ENCODE results near the gene SPATA2. TPM values are rescaled to one million over a fixed set of nuclear protein-coding genes. Genes with fewer than 3 reads are reported as not detected.

SPATA2 gene
- total RNA-seq, 1 donor from 2014 or later: 4.9 TPM

DNA sequence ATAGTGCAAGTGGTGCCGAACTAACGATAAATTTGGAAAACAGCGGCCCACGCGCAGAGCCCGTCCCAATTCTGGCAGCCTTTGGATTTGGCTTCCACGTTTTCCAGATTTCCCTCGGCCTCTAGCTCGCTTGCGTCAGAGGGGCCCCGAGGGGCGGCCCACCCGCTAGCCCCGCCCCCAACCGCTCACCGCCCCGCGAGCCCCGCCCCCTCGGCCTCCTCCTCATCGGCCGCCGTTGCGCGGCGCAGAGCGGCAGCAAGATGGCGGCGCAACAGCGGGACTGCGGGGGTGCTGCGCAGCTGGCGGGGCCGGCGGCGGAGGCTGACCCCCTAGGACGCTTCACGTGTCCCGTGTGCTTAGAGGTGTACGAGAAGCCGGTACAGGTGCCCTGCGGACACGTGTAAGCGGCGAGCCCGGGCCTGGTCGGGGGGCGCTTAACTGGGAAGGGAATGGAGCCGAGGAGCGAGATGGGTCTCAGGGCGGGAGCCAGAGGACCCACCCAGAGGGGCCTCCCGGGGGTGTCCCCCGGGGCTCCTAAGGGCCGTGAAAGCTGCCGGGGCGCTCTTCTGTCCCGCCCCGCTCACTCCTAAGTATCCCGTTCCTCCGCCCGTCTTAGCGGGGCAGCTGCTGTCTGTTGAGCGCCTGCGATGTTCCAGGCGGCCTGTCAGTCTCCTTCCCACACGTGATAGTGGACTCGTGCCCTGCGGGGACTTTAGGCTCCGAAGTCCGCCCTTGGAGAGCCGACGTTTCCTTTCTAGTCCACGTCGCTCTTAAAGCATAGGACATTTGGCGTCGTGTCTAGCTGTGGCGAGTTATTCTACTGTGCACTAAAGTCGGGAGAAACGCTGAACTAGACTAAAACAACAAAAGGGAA lies 21.1 kb upstream of the SPATA2 start, which contains the start of gene RNF114:
RNF114 (plus strand) TSS at position 245 of the 874 bp plus-strand sequence; CDS start at position 261, 16 bp downstream.
- peak; percentile 96 for DNase-seq (ENCODE audit: low spot score)
- intact Hi-C loops (cut with DNase I): no loop called here

- intact Hi-C loops (cut with DNase I): no loop called here
- no peak for DNase-seq (ENCODE audit: low spot score)
Measured at GRCh38 chr20:49935746-49936152, 20.4 kb upstream of the SPATA2 start.

DNA sequence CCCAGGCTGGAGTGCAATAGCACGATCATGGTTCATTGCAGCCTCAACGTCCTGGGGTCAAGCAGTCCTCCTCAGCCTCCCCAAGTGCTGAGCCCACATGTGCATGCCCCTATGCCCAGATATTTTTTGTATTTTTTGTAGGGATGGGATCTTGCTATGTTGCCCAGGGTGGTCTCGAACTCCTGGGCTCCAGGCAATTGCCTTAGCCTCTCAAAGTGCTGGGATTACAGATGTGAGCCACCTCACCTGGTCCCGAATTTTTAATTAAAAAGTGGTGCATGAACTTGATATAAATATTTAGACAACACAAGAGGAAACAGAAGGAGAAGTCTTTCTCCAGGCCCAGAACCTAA lies 13.8 kb upstream of the SPATA2 start:
- intact Hi-C loops (cut with DNase I): loop anchor here (5.0 kb wide), 3 partner anchors 317 to 597 kb away; no protein-coding TSS in a partner anchor
- DNase-seq (ENCODE audit: low spot score): no peak

GRCh38 chr20:49928411-49929141 lies 13.2 kb upstream of the SPATA2 start:
- peak; percentile 88 for DNase-seq (ENCODE audit: low spot score)

DNA sequence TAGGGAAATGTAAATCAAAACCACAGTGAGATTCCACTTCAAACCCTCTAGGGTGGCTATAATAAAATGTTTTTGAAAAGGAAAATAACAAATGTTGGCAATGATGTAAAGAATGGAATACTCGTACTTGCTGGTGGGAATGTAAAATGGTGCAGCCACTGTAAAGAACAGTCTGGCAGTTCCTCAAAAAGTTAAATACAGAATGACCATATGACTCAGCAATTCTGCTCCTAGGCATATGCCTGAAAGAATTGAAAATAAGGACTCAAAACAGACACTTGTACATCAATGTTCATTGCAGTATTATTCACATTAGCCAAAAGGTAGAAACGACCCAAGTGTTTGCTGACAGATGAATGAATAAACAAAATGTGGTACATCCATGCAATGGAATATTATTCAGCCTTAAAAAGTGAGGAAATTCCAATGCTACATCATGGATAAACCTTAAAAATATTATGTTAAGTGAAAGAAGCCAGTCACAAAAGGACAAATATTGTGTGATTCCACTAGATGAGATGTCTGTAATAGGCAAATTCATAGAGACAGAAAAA lies 10.6 kb upstream of the SPATA2 start:
- DNase-seq (ENCODE audit: low spot score): no peak
- intact Hi-C loops (cut with DNase I): loop anchor here (5.0 kb wide), 3 partner anchors 314 to 594 kb away; no protein-coding TSS in a partner anchor

More at GRCh38 chr20:49928411-49929141, 13.2 kb upstream of the SPATA2 start:
- intact Hi-C loops (cut with DNase I): loop anchor here (5.0 kb wide), 3 partner anchors 316 to 596 kb away; no protein-coding TSS in a partner anchor

GRCh38 chr20:49924247-49924646 lies 8.9 kb upstream of the SPATA2 start:
- intact Hi-C loops (cut with DNase I): no loop called here
- no peak for DNase-seq (ENCODE audit: low spot score)

GRCh38 chr20:49919461-49919860 lies 4.1 kb upstream of the SPATA2 start:
- no peak for DNase-seq (ENCODE audit: low spot score)
- intact Hi-C loops (cut with DNase I): no loop called here

DNA sequence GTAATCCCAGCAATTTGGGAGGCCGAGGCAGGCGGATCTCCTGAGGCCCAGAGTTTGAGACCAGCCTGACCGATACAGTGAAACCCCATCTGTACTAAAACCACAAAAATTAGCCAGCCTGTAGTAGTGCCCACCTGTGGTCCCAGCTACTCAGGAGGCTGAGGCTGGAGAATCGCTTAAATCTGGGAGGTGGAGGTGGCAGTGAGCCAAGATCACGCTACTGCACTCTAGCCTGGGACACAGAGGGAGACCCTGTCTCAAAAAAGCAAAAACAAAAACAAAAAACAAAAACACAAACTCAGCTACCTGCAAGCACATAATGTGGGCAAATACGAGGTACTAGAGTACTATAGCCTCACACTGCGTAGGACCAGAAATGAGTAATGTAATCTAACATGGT lies 3.7 kb upstream of the SPATA2 start:
- intact Hi-C loops (cut with DNase I): no loop called here

GRCh38 chr20:49918446-49918845 lies 3.1 kb upstream of the SPATA2 start:
- intact Hi-C loops (cut with DNase I): no loop called here
- DNase-seq (ENCODE audit: low spot score): no peak

More for the DNA sequence above, 3.7 kb upstream of the SPATA2 start:
- DNase-seq (ENCODE audit: low spot score): no peak

DNA sequence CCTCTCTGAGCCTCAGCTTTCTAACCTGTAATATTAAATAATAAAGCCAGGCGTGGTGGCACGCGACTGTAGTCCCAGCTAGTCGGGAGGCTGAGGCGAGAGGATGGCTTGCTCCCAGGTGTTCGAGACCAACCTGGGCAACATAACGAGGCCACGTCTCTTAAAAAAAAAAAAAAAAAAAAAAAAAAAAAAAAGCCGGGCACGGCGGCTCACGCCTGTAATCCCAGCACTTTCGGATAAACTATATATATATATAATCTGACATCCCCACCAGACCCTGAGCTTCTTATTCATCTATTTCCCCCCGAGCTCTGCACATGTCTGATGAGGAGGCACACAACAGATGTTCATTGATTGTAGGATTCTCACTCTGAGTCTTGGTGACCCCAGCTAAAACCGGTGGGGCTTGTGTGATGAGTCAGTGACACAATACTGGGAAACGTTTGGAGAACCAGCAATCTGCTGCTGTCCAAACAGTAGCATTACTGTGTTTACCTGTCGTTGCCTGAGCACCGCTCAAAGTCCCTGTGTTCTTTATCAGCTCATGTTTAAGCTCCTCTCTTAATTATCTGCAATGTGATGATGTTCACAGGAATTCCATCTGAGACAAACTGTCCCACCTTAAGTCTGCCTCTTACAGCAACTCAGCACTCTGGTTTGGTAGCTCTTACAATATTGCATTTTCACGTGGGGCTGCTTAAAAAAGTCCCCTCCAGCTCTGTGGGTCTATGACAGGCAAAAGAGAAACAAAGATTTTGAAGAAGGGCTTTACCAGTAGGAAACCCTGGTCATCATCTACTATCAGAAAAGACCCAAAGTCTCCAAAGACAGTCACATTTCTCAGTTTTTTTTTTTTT lies 1.0 kb upstream of the SPATA2 start:
- DNase-seq (ENCODE audit: low spot score): no peak
- intact Hi-C loops (cut with DNase I): no loop called here

DNA sequence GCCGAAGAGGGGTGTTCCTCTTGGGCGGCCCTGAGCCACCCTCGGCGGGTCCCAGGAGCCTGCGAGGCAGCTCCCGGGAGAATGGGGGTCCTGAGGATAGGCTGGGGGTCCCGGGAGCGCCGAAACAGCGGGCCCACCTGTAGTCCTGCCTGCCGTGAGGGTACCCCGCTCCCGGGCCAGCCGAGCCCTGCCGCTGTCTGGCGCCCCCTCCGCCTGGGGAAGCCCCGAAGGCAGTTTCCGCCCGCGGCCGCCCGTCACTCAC lies 280 bp downstream of the SPATA2 start:
- DNase-seq (ENCODE audit: low spot score): no peak
- intact Hi-C loops (cut with DNase I): no loop called here

- no peak for DNase-seq (ENCODE audit: low spot score)
- intact Hi-C loops (cut with DNase I): no loop called here
Measured at GRCh38 chr20:49914310-49915117, 815 bp downstream of the SPATA2 start.

DNA sequence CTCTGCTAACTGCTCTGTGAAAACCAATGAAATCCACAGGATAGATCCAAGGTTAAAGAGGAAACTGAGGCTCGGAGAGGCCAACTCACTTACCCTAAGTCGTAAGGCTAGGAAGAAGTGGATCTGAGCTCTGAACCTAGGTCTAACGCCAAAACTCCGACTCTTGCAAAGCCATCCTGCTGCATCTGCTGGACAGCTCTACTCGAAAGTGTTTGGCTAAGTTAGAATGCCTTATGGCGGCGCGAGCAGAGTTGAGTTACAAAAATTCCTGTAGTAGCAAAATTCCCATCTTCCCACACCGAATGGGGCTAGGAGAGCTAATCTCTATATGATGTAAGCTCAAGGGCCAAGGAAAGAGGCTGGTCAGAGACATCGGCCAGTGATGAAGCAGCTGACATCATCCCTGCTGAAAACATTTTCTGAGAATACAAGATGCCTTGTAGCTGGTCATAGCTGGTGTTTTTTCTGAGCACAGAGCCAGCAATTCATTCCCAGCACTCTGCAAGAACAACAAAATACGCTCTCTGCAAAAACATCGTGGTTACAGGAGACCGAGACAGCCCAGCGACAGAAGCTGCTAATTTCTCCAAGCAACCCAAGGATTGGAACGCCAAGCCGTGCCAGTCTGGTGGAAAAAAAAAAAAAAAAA lies 1.8 kb downstream of the SPATA2 start:
- no peak for DNase-seq (ENCODE audit: low spot score)

GRCh38 chr20:49910340-49910706 lies 5.0 kb downstream of the SPATA2 start:
- intact Hi-C loops (cut with DNase I): no loop called here
- no peak for DNase-seq (ENCODE audit: low spot score)

More for the DNA sequence above, 1.8 kb downstream of the SPATA2 start:
- intact Hi-C loops (cut with DNase I): no loop called here

DNA sequence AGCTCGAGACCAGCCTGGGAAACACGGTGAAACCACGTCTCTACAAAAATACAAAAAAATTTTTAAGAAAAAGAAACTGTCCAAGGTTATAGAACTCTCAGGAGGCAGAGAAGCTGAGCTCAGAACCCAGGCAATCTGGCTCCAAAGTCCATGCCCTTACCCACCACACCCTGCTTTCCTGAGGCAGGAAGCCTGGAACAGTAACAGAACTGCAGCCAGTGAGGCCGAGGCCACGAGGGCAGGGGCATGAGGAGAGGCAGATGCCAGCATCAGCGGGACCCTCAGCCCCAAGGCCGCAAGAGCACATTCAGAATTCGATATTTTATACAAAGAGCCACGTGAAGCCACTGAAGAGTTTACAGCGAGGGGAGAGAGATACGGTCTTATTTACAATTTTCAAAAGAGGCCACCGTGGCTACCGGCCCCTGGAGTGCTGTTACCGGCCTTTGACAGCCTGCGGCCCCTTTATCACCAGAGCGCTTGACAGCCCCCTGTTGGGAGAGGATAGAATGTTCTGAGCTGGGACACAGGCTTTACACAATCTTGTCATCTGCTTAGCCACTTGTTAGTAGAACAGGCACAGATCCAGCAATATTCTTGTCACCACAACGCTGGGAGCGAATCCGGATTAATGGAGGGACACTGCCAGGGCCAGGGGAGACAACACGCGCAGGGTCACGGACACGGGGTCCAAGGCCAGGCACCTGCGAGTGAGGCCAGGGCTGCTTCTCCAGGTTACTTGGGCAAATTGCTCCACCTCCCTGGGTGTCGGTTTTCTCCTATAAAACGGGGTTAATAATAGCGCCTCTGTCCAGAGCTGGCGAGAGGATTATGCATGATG lies 5.6 kb downstream of the SPATA2 start:
- no peak for DNase-seq (ENCODE audit: low spot score)
- intact Hi-C loops (cut with DNase I): no loop called here

GRCh38 chr20:49908258-49908565 lies 7.1 kb downstream of the SPATA2 start:
- DNase-seq (ENCODE audit: low spot score): no peak
- intact Hi-C loops (cut with DNase I): no loop called here

DNA sequence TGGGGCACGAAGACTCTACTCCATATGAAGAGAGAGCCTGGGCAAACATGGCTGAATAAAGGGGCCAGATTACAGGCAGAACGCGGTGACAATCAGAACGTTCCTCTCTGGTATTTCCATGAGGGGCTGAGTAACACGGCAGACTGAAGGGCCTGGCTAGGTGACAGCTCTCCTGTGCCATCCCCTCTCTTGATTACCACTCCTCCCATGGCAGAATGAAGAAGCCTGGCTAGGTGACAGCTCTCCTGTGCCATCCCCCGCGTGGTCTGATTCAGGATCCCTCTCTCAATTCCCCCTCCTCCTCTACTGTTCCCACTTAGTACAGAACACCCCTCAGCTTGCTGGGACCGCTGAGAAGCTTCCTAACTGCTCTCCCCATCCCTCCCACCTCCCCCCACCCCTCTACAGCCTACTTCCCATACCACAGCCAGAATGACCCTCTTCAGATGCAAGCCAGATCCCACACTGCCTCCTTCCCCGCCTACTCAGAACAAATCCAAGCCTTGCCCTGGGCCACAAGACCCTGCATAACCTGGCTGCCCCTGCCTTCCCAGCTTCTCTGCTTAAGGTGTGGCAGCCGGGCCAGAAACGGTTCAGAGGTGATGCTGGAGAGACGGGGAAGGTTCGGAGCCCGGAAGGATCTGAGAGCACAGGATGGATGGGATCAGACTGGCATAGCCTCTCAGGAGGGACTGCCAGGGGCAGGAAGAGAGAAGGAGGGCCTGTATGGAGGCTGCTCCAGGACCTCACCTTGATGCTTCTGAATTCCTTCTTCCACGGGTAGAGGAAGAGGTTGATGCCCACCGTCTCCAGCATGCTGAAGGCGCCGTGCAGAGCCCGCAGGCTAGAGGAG lies 7.7 kb downstream of the SPATA2 start:
- intact Hi-C loops (cut with DNase I): no loop called here
- no peak for DNase-seq (ENCODE audit: low spot score)
